ENCODE data around the gene CHEK2.
A peak's percentile ranks its signal among the peaks of the same experiment; 100 is the strongest.

Gene CHEK2

DNA sequence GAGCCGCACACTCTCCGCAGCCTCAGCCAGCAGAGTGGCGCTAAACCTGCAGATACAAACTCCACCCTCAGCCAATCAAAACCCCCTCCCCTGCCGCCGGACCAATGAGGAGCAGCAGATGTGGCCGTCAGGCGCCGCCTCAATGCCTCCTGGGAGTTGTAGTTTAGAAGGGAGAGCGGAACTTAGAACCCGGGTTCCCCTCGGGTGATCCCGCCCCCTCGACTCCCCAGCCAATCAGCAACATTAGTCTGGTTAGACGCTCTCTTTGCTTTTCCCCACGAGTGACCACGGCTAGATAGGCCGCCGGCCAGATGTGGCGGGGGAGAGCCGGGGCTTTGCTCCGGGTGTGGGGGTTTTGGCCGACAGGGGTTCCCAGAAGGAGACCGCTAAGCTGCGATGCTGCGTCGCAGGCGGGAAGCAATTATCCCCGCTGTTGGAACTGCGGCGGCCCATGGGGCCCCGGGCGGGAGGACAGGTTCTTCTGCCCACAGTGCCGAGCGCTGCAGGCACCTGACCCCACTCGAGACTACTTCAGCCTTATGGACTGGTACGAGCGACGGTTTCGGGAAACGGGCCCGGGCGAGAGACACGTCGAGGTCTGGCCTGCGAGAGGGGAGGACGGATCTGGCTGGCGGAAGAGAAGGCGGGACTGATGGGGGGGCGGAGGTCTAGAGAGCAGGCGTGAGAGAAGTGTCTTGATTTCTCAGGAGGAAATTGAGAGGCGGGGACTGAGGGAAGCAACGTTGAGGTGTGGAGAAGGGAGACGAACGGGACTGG lies at the start of gene CHEK2, which contains the start of gene HSCB:
CHEK2 (minus strand) TSS at position 36 of the 777 bp plus-strand sequence. CDS start 7,099 bp downstream, outside the sequence.
HSCB (plus strand) TSS at position 255 of the 777 bp plus-strand sequence; CDS start at position 312, 57 bp downstream.
- TF ChIP-seq ZFX (IDR thresholded peaks at IDR 0.05) (peak; percentile 78), CTCF (conservative IDR thresholded peaks at IDR 0.05) (no peak)
- H3K27ac ChIP-seq, result peak within 1 kb of the TSS; percentile 85

DNA sequence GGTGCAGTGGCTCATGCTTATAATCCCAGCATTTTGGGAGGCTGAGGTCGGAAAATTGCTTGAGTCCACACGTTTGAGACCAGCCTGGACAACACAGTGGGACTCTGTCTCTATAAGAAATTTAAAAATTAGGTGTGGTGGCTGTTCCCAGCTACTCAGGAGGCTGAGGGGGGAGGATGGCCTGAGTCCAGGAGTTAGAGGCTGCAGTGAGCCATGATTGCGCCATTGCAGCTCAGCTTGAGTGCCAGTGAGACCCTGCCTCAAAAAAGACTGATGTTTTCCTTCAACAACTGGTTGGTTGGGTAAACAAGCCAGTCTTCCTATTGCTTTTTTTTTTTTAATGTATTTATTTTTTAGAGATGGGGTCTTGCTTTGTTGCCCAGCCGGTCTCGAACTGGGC lies 49.5 kb upstream of the CHEK2 start:
- no peak overlapping the region for H3K27ac ChIP-seq
- TF ChIP-seq ZFX (IDR thresholded peaks at IDR 0.05) (no peak), CTCF (conservative IDR thresholded peaks at IDR 0.05) (no peak)

GRCh38 chr22:28788601-28789000 lies 47.0 kb upstream of the CHEK2 start:
- TF ChIP-seq ZFX (IDR thresholded peaks at IDR 0.05) (no peak), CTCF (conservative IDR thresholded peaks at IDR 0.05) (no peak)
- H3K27ac ChIP-seq, result no peak overlapping the region

GRCh38 chr22:28783786-28784671 lies 42.4 kb upstream of the CHEK2 start:
- TF ChIP-seq ZFX (IDR thresholded peaks at IDR 0.05) (no peak), CTCF (conservative IDR thresholded peaks at IDR 0.05) (no peak)
- H3K27ac ChIP-seq, result peak overlapping the region; percentile 73

DNA sequence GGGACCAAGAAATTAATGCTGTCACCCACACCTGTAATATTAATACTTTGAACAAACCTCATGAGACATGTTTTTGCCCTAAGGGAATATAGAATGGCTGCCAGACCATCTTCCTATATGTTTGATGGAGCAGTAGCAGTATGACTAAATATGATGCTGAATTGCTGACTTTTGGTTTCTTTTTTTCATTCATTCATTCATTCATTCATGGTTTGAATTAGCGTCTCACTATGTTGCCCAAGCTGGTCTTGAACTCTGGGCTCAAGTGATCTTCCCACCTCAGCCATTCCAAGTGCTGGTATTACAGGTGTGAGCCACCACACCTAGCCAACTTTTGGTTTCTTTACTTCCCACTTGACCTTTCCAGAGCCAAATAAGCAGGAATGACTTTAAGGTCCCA lies 38.7 kb upstream of the CHEK2 start:
- TF ChIP-seq CTCF (conservative IDR thresholded peaks at IDR 0.05), result no peak
- TF ChIP-seq ZFX (IDR thresholded peaks at IDR 0.05), result no peak
- no peak overlapping the region for H3K27ac ChIP-seq

DNA sequence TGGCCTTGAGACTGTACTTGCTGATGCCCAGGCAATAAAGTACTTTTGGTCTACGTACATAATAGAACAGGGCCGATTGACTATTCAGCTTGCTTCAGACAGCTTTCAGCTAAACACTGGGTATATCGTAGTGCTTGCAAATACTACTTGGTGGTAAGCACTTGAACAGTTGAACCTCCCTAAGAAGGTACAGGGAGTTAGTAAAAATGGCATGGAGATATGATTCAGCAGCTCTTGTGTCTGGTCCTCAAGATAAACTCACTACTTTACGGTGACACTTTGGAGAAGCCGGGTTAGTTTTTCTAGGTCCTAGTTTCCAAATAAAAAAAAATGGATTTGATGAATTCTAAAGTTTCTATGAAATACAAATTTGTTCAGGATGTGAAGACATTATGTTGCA lies 38.2 kb upstream of the CHEK2 start:
- H3K27ac ChIP-seq, result no peak overlapping the region
- no peak for TF ChIP-seq CTCF (conservative IDR thresholded peaks at IDR 0.05)
- no peak for TF ChIP-seq ZFX (IDR thresholded peaks at IDR 0.05)

- no peak overlapping the region for H3K27ac ChIP-seq
- TF ChIP-seq ZFX (IDR thresholded peaks at IDR 0.05) (no peak), CTCF (conservative IDR thresholded peaks at IDR 0.05) (no peak)
Measured at GRCh38 chr22:28774378-28774777, 32.8 kb upstream of the CHEK2 start.

All from C4-2B (cell line).